HG03196 (cell line): ENCODE results near the gene FYCO1.

Source experiments
- ATAC-seq: cut with Tn5 transposase; IDR thresholded peaks from one replicate; pipeline ENCODE4 v1.9.1; 2021; ENCODE audit not compliant: unreplicated experiment

The FYCO1 gene

DNA sequence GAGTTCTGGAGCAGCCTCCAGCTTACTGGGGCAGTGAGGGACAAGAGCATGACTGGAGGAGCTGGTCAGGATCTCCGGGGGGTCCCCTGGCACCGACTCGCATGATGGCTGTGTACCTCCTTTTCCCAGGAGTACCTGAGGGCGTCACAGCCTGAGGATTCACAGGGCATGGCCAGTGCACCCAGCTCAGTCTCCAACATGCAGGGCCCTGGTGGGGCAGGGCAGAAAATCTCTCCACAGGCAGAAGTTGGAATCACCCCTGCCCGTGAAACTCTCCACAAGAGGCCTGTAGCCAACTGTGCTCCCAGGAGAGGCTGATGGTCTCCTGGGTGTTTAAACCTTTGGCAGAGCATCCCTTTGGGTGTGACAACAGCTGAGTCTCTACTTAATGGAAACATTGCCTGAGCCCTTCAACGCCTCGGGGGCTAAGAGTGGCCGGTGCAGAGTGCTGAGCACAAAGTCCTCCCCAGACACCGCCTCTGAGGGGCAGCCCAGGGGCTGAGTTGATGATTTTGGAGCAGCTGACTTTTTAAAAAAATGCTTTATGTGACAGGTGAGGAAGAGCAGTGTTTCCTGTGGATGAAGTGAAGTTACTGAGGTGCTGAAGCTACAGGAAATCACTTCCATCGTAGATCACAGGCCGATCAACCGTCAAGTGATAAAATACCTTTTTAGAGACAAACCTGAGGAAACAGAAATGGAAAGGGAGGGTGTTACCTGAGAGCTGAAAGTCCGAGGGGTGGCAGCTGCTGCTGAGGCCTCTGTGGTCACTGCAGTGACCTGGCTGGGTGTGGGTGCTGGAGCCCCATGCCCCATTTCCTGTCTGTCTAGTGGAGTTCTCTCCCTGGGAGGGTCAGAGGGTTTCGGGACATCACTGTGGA is 74.2 kb downstream of the FYCO1 start:
- no peak for ATAC-seq

DNA sequence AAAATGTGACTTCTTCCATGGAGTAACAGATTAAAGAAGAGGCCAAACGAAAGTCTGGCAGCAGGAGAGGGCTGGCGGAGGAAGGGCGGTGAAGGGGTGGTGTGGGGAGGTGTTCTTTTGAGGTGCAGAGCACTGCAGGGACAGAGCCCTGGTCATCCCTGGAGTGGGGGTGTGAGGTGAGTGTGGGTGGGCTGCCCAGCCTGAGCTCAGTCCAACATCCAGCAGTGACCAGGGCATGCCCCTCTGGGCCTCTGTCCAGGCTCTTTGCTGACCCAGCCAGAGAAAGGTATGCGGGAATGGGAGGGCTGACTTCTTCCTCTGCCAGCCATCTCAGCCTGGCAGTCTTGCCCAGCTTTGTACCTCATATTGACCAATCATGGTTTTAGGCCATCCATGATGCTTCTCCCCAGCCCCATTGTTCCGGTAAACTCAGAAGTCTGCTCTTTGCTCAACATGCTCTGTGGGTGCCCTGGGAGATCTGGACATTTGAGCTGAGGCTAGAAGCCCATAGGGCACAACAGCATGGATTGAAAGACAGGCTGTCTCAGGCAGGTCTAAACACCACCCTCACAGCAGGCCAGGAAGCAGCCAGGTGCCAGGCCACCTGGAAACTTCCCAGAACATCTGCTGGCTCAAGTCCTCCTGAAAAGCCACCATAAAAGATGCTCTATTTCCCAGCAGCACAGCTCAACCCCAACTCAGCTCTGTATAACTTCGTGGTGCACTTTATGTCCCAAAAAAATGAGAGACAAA is 78.3 kb downstream of the FYCO1 start:
- ATAC-seq = no peak

DNA sequence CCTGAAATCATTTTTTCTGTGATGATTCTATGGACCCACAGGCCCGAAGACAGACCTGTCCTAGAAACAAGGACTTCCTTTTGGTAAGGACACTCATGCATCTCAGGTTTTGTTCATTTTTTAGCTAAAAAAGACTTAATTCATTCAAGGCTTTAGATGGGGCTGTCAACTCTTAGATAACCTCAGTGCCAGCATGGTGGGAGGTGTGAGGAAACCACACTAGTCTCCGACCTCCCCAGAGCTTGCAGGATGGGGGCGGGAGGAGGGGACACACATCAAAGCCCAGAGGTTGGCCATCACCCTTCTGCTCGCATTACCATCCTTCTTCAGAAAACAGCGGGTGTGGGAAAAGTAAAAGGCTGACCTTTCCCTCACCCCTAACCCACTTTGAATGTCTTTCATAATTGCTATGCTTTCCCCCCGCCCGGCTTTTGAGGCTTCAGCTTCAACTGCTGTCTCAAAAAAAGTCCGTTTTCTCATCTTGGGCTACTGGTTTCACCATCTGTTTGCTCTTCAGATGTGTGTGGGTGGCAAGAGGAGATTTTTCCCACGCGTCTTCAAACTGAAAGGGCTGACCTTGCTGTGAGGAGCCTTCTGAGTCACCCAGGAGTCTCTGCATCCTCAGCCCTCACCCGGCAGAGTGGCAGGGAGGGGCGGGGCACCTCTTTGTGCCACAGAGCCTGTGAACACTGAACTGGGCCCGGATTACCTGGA is 79.9 kb downstream of the FYCO1 start:
- peak; percentile 92 for ATAC-seq

GRCh38 chr3:45915059-45915439 is 80.6 kb downstream of the FYCO1 start:
- no peak for ATAC-seq

DNA sequence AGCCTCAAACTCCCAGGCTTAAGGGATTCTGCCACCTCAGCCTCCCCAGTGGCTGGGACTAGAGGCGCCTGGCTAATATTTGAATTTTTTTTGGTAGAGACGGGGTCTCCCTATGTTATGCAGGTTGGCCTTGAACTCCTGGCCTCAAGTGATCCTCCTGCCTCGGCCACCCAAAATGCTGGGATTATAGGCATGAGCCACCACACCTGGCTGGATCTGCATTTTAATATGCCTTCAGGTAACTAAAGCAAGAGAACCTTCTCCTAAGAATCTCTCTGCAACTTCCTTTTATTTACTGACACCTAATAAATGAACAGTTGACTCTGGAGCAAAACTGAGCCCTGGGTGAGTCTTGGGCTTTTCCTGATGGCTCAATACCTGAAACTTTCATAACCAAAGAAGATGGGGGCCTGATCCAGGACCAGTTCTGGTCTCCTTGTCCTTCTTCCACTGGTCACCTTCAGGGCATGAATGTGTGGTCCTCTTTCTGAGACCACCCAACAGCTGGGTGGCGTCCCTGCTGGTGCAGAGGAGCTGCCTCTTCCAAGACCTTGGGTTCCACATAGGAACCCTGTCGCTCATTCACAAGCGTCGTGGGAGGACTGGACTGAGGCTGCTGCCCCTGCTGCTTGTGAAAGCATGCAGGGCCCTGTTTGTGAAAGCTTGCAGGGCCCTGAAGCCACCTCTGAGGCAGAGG is 81.1 kb downstream of the FYCO1 start:
- no peak for ATAC-seq

DNA sequence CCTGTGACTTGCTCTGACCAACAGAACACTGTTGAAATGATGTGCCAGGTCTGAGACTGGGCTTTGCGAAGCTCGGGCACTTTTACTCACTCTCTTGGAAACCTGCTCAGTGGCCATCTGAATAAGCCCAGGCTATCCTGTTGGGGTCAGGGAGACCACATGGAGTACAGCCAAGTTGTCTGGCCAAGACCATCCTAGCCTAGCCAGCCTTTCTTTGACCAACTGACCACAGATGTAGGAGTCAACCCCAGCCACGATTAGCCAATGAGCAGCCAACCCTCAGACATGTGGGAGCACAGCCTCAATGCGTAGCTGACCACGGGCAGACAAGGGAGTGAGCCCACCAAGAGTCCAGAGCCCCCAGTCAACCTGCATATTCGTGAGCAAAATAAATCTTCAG is 83.2 kb downstream of the FYCO1 start:
- no peak for ATAC-seq

DNA sequence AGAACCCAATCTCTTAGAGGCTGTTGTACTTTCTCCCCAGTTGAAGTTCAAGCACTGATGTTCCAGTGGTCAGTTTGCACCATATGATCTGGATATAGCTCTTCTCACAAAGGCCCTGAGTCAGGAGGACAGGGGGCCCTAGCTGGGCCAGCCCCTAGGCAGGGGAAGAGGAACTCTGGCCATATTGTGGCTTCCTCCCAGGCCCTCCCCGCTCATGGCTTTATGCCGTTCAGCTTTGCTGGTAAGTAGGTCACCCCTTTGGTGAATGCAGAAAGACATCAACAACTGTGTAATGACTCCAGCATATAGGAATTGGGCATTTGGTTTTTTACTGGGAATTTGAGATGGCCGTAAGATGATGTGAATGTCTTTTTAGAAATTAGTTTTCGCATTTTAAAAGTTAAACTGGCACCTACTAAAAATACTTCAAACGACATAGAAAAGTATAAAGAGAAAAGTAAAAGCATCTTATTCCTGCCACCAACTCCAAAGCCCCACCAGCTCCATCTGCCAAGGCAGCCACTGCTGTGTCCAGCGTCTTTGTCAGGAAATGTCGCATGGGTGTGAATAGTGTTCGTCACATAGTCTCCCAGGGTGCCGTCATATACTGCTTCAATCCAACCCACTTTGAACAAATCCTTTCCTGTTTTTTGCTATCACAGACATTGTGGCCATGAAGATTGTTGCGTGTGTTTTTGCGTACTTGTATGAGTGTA is 84.0 kb downstream of the FYCO1 start:
- ATAC-seq = no peak

GRCh38 chr3:45910892-45911291 is 84.7 kb downstream of the FYCO1 start:
- no peak for ATAC-seq

DNA sequence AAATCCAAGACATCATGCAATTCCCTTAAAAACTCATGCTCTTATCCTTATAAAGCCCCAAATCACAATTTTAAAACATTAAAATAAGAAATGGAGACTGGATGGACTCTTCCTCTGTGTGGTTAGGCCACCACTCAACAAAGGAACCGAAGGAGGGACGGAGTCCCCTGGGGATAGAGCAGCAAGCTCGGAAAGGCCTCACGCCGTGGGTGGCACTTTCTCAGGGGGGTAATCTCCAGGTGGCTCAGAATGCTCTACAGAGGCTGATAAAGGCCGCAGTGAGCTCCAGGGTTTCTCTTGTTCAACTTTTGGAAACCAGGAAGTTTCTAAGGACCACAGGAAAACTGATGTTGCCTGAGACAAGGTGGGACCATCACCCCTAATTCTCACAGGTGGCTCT is 86.1 kb downstream of the FYCO1 start:
- no peak for ATAC-seq

DNA sequence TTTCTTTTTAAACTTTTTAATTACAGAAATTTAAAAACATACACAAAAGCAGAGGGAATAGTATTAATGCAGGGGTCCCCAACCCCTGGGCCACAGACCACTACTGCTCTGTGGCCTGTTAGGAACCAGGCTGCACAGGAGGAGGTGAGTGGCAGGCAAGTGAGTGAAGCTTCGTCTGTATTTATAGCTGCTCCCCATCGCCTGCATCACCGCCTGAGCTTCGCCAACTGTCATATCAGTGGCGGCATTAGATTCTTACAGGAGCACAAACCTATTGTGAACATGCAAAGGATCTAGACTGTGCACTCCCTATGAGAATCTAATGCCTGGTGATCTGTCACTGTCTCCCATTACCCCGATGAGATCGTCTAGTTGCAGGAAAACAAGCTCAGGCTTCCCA is 86.9 kb downstream of the FYCO1 start:
- ATAC-seq = no peak

DNA sequence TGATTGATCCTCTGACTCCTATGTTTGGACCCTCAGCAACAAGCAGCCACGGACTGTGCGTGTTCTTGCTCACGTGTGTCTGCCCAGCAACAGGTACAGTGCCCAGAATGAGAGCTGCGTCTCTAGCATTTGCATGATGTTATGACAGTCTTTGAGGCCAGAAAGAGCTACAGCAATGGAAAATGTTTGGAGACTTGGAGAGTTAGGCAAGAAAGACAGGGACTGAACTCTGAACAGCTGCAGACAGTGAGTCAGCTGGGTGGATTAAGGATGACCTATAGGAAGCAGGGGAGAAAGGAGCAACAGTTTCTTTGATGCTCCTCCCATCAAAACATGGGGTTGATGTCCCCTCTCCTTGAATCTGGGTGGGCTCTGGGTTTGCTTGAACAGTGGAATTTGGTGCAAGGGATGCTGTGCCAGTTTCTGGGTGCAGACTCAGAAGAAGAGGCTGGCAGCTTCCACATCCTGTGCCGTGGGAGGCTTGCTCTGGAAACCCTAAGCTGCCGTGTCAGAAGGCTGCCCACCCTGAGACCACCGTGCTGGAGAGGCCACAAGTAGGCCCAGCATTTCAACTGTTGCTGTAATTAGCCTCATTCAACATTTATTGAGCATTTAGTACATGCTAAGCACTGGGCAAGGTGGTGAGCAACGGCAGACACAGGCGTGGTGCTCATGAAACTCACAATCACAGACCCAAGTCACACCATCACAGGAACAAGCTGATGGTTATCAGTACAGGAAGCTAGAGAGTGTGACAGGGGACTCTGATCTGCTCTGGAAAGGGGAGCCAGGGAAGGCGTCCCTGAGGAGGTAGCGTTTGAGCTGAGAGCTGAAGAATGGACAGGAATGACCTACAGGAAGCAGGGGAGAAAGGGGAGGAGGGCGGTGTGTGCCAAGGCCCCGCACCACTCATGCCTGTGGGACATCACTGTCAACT is 87.6 kb downstream of the FYCO1 start:
- ATAC-seq = no peak

GRCh38 chr3:45906681-45907407 is 88.8 kb downstream of the FYCO1 start:
- no peak for ATAC-seq

DNA sequence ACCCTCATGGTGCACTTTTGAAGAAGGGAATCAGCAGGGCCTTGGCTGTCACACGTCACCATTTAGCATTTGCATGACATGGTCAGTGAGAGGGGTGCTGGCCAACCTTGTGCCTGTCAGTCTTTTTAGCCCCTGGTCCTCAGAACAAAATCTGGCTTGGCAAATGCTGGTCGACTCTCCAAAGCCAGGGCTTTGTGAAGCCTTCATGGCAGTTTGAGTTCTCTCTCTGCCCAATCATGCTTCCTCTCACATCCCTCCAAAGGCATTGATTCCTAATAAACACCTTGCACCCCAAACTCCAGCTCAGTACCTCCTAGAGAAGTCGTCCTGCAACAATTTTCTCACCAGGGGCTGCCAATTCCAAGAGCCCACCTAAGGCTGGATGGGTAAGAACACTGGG is 89.9 kb downstream of the FYCO1 start:
- ATAC-seq = no peak

DNA sequence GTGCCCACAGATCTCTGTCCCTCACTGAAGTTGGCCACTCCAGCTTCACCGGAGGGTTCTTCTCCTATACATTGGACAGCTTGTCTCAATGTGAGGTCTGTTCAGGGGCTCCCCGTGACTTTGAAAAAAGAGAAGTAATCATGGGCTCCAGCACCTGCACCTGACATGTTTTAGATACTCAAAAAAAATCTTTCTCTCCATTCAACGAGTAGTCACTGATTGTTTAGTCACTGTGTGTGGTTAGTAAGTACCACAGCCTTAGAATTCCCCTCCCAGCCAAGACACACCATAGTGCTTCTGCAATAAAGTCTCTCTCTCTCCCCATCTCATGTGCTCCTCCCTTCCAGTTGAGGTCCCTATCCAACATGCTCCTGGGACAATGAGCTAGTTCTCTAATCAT is 90.7 kb downstream of the FYCO1 start:
- no peak for ATAC-seq

GRCh38 chr3:45896956-45897355 is 98.7 kb downstream of the FYCO1 start:
- ATAC-seq = no peak

DNA sequence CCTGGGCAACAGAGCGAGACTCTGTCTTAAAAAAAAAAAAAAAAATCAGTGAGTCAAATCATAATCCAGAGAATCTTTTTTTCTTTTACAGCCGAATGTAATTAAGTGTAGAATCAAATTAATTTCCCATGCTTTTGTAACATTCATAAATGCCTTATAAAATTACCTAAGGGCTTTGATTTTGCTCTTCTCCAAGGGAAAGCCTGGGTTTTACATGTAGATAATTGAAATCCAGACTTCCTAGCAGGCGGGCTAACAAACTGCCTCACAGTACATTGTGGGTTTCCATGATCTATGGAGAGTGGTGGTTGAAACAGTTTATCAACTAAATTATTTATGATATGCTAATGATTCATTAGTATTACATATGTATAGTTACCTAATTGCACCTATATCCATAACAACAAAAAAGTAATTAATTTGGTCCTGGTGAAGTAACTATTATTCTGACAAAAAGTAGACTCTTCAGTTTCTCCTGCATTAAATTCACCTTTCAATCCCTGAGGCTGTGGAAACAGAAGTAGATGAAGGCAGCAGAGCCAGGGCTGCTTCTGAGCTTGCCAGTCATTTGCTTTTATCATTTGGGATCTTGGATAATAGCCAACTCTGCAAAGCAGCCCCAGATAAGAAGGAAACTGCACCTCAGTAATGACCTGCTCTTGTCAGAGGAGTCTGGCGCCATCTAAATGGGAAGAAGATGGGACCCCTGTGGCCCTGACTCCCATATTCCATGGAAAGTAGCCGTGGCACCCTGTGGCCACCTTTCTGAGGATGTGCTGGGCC is 99.7 kb downstream of the FYCO1 start:
- no peak for ATAC-seq

DNA sequence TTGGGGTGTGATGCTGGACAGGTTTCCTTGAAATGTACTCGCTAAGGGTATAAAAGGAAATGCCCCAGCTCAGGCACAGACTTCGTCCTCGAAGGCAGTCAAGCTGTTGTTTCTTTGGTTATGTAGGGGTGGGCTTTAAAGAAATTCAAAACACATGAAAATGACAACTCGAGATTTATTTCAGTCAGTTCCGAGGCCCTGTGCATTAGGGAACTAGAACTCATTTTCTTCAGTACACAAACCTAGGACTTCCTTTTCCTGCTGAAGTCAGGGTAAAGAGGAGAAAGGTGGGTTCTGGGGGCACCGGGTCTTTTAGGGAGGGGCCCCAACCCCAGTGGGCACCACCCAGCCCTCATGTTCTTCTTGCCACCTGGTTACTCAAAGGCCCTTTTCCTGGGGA is 101.6 kb downstream of the FYCO1 start:
- no peak for ATAC-seq

GRCh38 chr3:45892161-45892560 is 103.5 kb downstream of the FYCO1 start:
- no peak for ATAC-seq
